Bronchus fibroblast of lung (primary cell): ENCODE data around the gene SPRYD4. TPM values are rescaled to one million over a fixed set of nuclear protein-coding genes. Genes with fewer than 3 reads are reported as not detected.

Experiments
- total RNA-seq: library from RNA; depleted of rRNA; stranded (reverse); fragments of >200 nt; gene quantifications from 2 replicates; pipeline ENCODE4 v1.2.3, GENCODE V29; 2015

The SPRYD4 gene
- 1.2 and 1.3 TPM in 2 replicates for total RNA-seq

DNA sequence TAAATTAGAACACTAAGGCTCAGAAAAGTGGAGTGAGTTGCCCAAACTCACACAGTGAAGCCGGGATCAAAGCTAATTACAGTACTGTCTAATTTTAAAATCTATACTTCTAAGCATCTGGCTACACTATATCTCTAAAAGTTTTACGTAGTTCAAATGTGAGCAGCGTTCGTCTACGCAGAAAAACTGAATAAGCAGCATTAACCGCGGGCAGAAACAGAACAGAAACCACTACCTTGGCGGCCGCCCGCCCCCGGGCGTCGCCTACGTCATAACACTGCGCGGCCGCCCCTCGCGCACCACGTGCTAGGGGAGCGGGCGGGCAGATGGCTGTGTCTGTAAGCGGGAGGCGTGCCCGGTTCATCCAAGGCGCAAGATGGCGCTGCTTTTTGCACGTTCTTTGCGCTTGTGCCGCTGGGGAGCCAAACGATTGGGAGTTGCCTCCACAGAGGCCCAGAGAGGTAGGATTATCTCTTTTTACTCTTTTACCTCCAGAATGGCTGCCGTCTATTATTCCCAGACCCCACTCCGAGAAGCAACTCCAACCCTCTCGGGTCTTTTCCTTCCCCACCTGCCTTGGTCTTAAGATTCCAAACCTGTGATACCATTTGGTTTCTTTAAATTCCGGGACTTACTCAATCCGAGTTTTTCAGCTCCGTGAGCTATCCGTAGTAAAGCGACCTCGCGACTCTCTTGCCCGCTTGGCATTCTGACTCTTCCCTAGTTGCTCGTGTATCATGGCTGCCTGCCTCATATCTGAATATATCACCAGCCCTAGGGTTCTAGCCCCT, at the start of gene SPRYD4:
Gene SPRYD4, plus strand, starts transcription at position 363 of the 791 bp plus-strand sequence. Its CDS starts 14 bp downstream, at position 377.

DNA sequence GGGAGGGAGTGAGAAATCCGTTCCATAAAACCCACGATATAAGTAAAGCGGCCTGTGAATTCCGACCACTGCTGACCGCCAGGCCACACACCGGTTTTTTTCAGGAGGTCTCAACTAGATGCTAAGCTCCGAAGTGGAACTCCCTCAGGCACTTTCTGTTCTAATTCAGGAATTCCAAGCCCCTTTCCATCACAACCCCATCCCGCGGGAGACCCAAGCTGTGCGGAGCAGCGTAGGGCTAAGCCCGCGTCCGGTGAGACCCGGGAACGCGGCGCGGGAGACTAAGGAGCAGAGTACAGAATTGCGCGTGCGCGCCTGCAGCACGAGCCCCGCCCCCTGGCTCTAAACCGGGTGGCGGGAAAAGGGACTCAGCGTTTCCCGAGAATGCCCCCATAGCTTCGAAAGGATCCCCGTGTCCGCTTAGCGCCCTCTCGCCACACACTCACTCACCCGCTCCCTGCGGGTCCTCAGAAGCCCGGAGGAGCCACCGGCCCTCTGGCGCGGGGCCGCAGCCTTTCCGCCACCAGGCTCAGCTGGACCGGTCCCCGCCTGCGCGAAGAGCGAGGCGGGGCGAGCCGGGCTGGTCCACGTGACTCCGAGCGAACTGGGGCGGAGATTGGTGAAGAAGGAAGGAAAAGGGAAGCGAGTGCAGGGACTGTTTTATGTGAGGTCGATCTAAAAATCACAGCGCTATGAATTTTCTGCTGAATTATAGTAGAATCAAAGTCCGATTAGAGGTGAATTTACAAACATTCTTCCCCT, 19.3 kb upstream of the SPRYD4 start, which contains the start of gene TIMELESS:
Gene TIMELESS, minus strand, starts transcription at position 567 of the 762 bp plus-strand sequence. CDS start 15,256 bp downstream, outside the sequence.

DNA sequence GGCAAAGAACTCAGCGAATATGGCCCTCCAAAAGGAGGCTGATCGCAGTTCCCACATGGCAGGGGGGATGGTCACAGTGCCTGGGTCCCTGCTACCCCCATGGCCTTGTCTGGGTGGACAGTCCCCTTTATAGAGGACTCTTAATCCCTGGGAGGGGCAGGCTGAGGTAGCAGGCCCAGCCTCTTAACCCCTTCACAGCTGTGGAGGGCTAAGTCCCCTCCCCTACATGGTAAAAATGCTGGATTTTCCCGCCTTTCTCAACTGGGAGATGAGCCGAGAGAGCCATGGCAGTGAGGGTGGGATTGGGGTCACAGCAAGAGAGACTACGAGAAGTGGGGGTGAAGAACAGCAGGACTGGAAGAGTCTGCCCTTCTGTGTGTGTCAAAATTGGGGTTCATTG, 13.8 kb upstream of the SPRYD4 start, which contains the start of gene MIP:
Gene MIP, minus strand, starts transcription at position 101 of the 400 bp plus-strand sequence. Its CDS starts 44 bp downstream, at position 57.

DNA sequence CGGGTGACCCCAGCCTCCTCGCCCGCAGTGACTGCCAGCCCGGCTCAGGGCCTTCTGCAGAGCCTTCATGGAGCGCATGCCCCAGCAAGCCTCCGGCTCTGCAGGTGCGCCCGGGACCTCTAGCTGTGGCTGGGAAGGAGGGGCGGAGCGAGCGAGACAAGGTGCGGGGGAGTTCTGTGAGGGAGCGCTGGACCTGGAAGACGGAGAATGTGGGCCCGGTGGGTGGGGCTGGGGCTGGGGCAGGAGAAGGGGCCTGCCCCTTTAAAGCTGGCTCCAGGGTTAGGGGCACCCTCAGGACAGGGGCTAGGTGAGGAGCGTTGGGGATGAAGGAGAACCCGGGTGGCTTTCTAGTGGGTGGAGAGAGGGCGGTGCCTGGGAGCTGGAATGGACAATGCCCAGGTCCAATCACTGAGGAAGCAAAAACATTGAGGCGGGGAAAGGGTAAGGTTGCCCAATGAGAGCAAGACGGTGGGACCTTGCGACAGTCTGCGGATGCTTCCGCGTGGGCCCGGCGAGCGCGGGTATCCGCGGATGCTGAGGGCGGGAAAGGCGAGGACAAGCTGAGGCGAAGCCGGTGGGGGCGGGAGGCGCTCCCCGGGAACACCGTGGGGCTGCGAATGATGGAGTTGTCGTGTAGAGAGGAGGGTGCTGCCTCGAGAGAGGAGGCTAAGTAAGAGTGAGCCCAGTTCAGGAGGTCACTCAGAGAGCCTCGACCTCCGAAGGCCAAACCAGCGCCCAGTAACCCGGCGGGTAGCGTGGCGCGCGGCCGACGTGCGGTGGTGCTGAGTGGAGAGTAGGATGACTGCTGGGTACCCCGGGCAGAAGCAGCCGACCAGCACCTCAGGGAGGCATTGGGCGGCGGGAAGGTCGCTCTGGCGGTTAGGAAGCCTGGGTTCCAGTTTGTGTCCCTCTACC, 19.9 kb downstream of the SPRYD4 start, which contains the start of gene GLS2:
Gene GLS2, minus strand, starts transcription at position 121 of the 915 bp plus-strand sequence. Its CDS starts 43 bp downstream, at position 78.

DNA sequence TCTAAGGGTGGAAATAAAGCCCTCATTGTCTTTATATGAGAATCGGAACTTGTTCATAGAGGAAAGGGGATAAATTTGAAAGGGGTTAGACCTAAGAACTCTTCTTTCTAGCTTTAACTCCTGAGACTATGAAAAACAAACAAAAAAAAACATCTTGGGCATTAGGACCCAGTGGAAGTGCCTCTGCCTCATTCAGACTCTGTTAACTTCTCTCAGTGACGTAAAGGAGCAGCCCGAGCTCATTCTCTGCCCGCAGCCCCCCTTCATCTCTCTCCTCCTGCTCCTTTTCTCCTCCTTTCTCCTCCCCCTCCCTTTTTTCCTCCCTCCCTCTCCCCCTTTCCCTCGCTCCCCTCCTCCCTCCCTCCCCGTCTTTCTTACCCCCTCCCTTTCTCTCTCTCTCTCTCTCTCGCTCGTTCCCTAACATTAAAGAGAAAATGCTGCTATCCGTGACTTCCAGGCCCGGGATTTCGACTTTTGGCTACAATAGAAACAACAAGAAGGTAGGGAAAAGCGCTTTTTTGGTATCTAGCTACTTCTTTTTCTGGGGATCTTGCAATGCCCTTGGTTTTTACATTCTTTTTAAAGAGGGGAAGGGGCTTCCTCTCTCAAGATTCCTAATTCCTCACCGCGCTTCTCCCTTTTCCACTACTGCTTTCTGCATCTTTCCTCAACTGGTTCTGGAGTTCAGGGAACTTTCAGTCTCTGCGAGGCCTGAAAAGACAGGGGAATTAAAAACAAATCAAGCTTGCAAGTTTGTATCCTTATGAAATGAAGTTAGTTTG, 53.4 kb downstream of the SPRYD4 start, which contains the start of gene RBMS2:
Gene RBMS2, plus strand, starts transcription at position 231 of the 782 bp plus-strand sequence. Its CDS starts 204 bp downstream, at position 435.

Other genes with a start within 250 kb of the SPRYD4 start
- gene RNF41, start 246.7 kb upstream of the SPRYD4 start, total RNA-seq = 56.3 and 58.7 TPM in 2 replicates
- 53.5 and 63.5 TPM in 2 replicates for gene NABP2, start 244.2 kb upstream of the SPRYD4 start, total RNA-seq
- gene SLC39A5, start 238.5 kb upstream of the SPRYD4 start, total RNA-seq = 0.15 TPM in 1 of 2 replicates, not detected in the other
- gene ANKRD52, start 210.2 kb upstream of the SPRYD4 start, total RNA-seq = 10.9 and 15.1 TPM in 2 replicates
- 7.1 and 7.3 TPM in 2 replicates for gene COQ10A, start 201.6 kb upstream of the SPRYD4 start, total RNA-seq
- 123 and 126 TPM in 2 replicates for gene CS, start 168.2 kb upstream of the SPRYD4 start, total RNA-seq
- gene CNPY2, start 152.6 kb upstream of the SPRYD4 start, total RNA-seq = 63.4 and 79.1 TPM in 2 replicates
- gene PAN2, start 134.6 kb upstream of the SPRYD4 start, total RNA-seq = 14.6 TPM in 2 replicates
- 0.15 TPM in 1 of 2 replicates, not detected in the other for gene IL23A, start 129.7 kb upstream of the SPRYD4 start, total RNA-seq
- gene STAT2, start 108.5 kb upstream of the SPRYD4 start, total RNA-seq = 78.0 and 79.9 TPM in 2 replicates
- not detected in 2 replicates for gene APOF, start 105.7 kb upstream of the SPRYD4 start, total RNA-seq
- gene TIMELESS, start 19.2 kb upstream of the SPRYD4 start, total RNA-seq = 22.7 and 24.5 TPM in 2 replicates
- not detected in 2 replicates for gene MIP, start 13.9 kb upstream of the SPRYD4 start, total RNA-seq
- under 0.01 TPM in 2 replicates for gene GLS2, start 19.6 kb downstream of the SPRYD4 start, total RNA-seq
- gene RBMS2, start 53.2 kb downstream of the SPRYD4 start, total RNA-seq = 12.2 and 12.6 TPM in 2 replicates
- gene BAZ2A, start 161.7 kb downstream of the SPRYD4 start, total RNA-seq = 27.7 and 36.3 TPM in 2 replicates
- gene ATP5F1B, start 177.4 kb downstream of the SPRYD4 start, total RNA-seq = 585 and 663 TPM in 2 replicates
- 100 and 110 TPM in 2 replicates for gene PTGES3, start 219.7 kb downstream of the SPRYD4 start, total RNA-seq